Measurements from ENCODE around the gene CDC27.
"Not testable (repeated sequence)": the region's sequence is repeated elsewhere in the genome, so short reads cannot be mapped to it uniquely, and the experiment has no call there.

Gene CDC27

GRCh38 chr17:47218896-47219430 is 29.9 kb upstream of the CDC27 start:
- no peak for DNase-seq

GRCh38 chr17:47217279-47217678 is 28.2 kb upstream of the CDC27 start:
- DNase-seq = not testable (repeated sequence)

GRCh38 chr17:47216821-47217220 is 27.7 kb upstream of the CDC27 start:
- DNase-seq = not testable (repeated sequence)

- no peak for DNase-seq
Observed at GRCh38 chr17:47214931-47215330, 25.8 kb upstream of the CDC27 start.

GRCh38 chr17:47213540-47213939 is 24.4 kb upstream of the CDC27 start:
- no peak for DNase-seq

- DNase-seq = no peak
Observed at GRCh38 chr17:47212458-47212857, 23.4 kb upstream of the CDC27 start.

GRCh38 chr17:47210779-47211178 is 21.7 kb upstream of the CDC27 start:
- DNase-seq = no peak

- no peak for DNase-seq
Observed at GRCh38 chr17:47210105-47210504, 21.0 kb upstream of the CDC27 start.

GRCh38 chr17:47209499-47209898 is 20.4 kb upstream of the CDC27 start:
- DNase-seq = no peak

GRCh38 chr17:47208744-47209488 is 19.8 kb upstream of the CDC27 start, which contains the start of gene MYL4:
MYL4 (plus strand) TSS chr17:47209348; CDS start chr17:47209423, 75 bp downstream.
- DNase-seq = no peak

GRCh38 chr17:47207143-47208067 is 18.3 kb upstream of the CDC27 start:
- no peak for DNase-seq

- DNase-seq = peak; percentile 57
Observed at GRCh38 chr17:47205419-47205963, 16.4 kb upstream of the CDC27 start.

- peak; percentile 55 for DNase-seq
Observed at GRCh38 chr17:47204722-47205418, 15.8 kb upstream of the CDC27 start.

GRCh38 chr17:47203984-47204721 is 15.1 kb upstream of the CDC27 start:
- peak; percentile 38 for DNase-seq

GRCh38 chr17:47201166-47201565 is 12.1 kb upstream of the CDC27 start:
- DNase-seq = no peak

- DNase-seq = no peak
Observed at GRCh38 chr17:47200325-47200664, 11.2 kb upstream of the CDC27 start.

- no peak for DNase-seq
Observed at GRCh38 chr17:47199627-47200324, 10.7 kb upstream of the CDC27 start.

- DNase-seq = no peak
Observed at GRCh38 chr17:47197821-47198220, 8.7 kb upstream of the CDC27 start.

GRCh38 chr17:47193931-47194511 is 4.9 kb upstream of the CDC27 start:
- DNase-seq = no peak

GRCh38 chr17:47192554-47192953 is 3.5 kb upstream of the CDC27 start:
- DNase-seq = no peak

GRCh38 chr17:47190770-47191169 is 1.7 kb upstream of the CDC27 start:
- DNase-seq = no peak

Data from activated T-cell treated with anti-CD3 and anti-CD28 coated beads, Interleukin-2, amount 50 U/mL, for 1 hour (primary cell).